NCI-H526 treated with DMSO at 0.1 percent for 48 hours (cell line): Measurements from ENCODE around the gene UGT1A3.

Experiments used
- DNase-seq: peaks from one replicate; lab custom pipeline; 2025; lab: John Stamatoyannopoulos, UW

Gene UGT1A3

DNA sequence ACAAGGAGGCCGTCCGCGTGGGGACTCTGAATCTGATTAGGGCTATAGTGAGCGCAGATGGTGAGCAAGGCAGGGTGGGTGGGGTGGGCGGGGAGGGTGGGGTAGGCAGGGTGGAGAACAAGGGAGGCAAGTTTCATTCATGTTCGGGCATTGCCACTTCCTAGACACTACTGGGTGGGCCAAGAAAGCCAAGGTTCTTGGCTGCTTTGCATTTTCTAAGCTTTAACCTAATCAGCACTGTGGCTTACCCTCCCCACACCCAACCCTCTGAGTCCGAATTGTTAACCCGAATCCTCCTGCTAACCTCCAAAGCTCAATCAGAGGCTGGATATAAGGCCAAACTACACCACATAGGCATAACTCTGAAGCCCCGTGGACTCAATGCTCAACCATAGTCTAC lies 67.4 kb downstream of the UGT1A3 start:
- DNase-seq, result no peak

DNA sequence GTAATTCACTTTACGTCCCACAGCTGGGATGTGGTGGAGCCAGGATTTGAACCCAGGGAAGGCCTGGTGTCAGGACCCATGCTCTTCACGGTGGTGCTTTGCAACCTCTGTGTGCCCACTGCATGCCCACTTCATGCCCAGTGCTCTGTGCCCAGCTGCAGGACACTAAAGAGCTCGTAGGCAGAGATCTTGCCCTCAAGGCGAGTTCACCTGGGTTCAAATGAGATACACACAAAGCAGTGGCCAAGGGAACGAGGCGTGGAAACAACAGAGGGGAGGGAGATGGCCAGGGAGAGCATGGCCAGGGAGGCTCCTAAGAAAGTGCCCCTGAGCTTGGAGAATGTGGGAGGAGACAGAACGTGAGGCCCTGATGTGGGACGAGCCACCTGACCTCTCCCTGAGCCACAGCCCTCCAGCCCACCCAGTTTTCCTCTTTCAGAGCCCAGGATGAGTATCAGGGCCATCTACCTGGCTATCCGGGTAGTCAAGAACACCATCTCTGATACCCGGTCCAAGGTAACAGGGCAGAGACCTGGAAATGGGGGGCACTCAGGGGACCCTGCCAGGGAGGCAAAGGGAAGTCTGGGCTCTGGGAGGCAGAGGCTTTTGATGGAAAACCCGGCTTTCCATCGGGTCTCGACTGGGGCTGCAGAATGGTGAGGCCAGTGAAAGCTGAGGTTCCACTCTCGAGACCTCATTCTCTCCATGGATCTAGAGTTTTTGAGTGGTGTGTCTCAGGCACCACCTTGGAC lies 69.7 kb downstream of the UGT1A3 start:
- DNase-seq, result no peak

DNA sequence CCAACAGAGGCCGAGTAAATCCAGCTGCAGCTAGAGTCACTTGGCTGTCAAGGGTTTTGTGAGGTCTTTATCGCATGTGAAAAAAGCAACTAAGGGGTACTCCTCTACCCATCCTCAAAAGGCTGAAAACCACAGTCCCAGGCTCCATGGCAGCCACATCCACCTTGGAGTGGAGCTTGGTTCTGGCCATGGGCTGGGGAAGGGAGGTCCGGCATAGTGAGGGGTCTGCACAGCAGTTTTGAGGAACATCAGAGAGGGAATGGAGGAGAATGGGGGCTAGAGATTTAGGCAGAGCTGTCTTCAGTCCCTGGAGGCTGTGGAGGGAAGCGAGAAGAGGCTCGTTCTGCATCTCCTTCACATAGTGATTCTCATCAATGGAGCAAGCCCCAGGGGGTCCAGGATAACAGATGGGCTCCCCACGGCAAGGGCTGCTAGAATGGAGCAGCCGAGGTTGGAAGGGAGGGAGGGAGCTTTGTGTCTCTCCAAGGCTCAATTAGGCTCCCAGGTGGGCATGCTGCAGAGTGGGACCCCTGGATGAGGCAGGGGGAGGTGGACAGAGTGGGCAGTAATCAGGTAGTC lies 70.3 kb downstream of the UGT1A3 start:
- no peak for DNase-seq

DNA sequence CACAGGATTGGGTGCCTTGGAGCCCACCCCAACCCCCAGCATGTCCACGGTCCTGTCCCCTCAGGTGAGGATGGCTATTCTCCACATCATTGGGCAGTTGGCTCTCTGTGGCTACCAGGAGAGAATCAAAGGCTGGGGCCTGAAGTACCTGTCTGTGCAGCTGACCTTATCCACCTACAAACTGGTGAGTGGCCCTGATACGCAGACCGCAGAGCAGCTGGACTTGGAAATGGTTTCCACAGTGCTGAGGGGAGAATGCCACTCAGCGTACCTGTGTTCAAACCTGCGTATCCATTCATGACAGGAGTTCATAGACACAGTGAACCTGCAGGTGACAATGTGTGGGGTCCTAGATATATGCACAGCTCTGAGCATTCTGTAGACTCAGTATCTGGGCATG lies 70.9 kb downstream of the UGT1A3 start:
- DNase-seq, result no peak

DNA sequence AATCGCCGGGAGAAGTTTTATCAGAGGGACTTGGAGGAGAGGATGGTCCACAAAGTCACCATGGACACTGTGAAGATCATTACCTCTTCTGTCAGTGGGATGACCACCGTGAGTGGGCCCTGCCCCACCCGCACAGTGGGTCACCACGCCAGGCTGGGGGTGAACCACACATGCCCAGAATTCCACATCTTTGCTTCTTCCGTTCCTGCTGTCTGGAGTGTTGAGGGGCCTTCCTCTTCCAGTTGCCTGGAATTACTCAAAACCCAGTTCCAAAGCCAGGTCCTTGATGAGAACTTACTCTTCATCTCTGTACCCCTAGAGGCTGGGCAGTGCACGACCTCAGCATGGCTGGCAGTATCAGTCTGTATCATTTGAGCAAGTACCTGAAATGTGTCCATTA lies 71.4 kb downstream of the UGT1A3 start:
- no peak for DNase-seq

DNA sequence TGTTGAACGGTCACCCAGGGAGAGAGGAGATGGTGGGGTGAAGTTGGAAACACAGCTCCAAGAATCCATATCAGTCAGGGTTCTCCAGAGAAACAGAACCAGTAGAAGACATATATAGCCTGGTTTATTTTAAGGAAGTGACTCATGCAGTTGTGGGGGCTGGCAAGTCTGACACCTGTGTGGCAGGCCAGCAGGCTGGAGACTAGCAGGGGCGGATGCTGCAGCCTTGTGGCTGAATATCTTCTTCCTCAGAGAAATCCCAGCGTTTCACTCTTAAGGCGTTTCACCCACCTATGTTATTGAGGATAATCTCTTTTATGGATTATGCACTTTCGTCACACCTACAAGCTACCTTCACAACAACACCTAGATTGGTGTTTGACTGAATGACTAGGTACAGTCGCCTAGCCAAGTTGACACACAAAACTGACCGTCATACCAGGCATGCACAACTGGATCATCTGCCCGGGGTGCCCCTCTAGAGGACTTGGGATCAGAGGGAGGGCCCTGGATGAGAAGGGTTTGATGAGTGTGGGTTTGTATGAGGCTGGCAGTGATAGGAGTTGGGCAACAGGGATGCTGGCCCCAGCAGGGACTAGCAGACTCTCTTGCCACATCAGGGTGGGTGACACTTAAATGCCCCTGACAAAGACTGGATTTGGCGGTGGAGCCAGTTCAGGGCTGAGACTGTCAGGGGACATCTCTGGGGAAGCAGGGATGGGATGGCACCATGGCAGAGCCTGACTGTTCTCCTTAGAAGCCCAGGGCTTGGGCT lies 72.7 kb downstream of the UGT1A3 start:
- no peak for DNase-seq

DNA sequence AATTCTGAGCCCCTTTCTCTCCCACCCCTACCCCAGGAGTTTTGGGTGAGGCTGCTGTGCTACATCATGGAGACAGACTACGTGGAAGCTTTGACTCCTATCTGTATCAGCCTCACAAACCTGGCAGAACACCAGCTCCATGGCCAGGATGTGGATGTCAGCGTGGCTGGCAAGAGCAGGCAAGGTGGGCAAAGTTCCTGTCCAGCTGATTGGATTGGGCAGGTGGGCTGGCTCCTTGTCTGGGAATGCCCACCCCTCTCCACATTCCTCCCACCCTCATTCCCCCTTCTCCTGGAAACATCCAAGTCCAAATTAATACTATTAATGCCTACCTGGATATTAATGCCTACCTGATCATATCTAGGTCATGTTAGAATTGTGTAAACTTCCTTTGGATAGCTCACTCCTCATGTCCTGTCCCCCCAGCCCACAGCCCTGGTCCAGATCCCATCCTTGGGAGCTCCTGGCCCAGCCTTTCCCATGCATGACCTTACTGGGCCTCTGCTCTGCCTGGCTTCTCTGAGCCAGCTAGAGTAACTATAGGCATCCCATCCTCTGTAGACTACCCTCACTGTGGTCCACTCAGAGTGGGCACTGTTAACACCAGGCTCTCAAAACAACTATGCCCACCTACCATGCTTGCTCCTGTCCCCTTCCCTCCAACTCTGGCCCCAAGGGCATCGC lies 73.4 kb downstream of the UGT1A3 start:
- DNase-seq, result no peak

DNA sequence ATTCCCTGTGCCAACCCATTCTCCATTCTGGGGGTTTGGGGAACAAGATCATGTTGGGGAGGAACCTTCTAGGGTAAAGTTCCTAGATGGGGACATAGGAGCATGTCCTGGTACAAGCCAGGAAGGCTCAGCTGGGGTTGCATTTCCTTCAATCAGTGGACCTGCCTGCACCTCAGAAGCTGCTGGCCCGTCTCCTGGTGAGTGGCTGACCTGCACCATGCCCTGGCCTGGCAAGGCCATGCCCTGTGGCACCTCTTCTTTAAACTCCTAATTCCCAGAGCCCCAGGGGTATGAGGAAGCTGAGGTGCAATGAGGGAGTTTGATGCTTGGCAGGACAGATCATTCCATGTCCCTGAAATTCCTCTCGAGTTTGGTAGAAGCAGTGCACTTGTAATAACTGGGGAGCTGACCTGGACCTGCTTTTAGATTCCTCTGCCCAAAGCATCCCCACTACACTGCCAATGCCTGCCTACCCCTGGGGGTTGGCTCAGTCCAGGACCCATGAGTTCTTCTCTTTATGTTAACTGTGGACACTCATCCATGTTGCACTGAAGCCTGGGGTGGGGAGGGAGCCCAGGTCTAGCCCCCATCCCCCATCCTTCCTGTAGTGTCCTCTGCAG lies 74.6 kb downstream of the UGT1A3 start:
- no peak for DNase-seq

DNA sequence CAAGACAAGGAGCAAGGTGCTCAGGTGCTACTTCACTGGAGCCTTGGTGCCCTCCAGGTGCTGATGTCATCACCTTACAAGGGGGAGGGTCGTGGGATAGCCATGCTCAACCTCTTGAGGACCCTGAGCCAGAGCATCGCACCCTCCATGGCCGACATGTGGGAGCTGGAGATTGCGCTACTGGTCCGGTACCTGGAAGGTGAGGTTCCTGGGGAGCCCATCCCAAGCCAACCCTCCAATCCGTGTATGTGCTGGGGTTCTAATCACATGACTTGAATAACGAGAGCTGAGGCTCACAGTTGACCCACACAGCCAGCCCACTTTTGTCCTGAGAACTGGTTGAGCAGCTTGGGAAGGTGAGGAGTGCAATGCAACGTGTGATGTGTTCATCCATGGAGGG lies 75.2 kb downstream of the UGT1A3 start:
- no peak for DNase-seq

DNA sequence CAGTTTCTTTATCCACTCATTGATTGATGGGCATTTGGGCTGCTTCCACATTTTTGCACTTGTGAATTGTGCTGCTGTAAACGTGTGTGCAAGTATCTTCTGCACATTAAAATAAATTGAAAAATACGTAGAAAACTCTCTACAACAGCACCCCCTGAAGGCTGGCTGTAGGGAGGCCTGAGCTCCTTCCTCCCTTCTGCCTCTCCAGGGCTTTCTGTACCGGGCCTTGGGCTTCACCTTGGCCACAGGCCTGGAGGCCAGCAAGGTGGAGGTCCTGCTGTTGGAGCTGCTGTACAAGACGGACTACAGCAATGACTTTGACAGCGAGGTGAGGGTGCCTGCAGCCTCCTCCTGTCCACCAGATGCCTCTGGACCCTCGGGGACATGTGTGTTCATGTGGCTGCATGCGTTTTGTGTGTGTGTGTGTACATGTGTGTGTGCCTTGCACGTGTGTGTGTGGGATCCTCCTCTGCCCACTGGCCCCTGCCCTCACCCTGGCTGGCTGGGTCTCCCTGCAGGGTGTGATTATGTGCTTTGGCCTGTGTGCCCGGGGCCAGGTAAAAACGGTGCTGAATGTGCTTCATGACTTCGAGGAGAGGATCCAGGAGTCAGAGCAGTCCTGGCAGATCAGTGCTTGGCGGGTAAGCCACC lies 78.5 kb downstream of the UGT1A3 start:
- DNase-seq, result no peak

DNA sequence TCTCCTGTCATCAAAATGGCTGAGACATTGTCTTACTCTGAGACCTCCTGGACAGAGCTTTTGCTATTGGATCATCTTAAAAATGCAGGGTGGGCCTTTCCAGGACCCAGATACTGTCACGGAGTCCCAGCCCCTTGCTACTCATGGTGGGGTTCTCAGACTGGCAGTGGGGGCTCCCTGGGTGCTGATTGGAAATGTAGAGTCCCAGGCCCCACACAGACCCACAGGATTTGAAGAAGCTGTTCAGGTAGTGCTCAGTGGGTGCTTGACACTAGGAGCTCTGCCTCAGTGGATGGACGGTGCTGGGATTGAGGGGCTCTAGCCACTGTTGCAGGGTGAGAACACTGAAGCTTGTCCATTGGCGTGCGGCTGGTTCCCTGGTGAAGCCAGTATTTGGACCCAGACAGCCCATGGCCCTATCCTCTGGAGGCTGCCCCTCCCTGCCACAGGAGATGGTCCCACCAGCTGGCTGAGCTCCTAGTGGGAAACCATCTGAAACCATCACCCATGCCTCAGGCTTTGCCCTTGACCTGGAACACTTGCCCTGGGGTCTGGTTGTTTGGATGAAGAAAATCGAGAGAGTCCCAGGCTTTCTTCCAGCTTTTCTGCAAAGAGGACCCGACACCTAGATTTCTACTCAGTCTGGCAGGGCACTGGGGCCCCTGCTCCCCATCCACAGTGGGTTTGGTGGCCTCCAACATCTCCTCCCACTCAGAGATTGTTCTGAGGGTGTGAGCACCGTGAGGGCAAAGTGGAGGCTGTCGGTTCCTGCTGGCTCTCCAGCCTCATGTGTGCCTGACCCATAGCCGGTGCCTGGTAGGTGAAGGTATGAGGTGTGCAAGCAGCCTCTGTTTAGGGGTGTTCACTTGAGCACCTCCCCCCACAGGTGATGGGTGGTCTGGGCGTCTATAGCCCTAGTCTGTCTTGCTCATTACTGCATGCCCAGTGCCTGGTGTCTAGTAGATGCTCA lies 79.4 kb downstream of the UGT1A3 start:
- DNase-seq, result no peak

DNA sequence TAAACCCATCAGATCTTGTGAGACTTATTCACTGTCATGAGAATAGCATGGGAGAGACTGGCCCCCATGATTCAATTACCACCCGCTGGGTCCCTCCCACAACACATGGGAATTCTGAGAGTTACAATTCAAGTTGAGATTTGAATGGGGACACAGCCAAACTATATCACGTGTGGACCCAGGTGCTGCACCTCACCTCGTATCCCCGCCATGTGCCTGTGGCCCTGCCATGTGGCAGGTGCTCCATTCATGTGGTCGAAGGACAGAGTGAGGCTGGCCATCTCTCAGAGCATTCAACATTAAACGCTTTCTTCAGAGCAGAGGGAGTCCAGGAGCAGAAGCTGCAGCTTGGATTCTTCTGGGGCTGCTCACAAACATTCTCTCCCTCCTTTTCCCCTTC lies 81.5 kb downstream of the UGT1A3 start:
- no peak for DNase-seq

DNA sequence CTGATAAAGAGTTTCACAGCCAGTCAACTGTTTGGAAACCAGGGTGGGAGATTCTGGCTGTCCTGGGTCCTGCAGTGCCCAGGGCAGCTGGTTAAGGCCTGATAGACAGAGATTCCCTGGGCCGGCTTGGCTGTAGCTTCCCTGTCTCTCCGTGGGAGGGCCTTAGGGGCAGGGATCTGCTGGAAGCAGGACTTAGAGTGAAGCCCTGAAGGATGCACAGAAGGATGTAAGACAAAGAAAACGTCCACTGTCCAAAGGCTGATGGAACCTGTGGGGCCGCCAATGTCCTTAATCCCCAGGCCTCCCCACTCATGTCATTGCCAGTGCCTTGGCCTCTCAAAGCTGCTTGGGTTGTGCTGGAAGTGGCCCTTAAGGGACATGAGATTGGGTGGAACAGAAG lies 82.2 kb downstream of the UGT1A3 start:
- no peak for DNase-seq

DNA sequence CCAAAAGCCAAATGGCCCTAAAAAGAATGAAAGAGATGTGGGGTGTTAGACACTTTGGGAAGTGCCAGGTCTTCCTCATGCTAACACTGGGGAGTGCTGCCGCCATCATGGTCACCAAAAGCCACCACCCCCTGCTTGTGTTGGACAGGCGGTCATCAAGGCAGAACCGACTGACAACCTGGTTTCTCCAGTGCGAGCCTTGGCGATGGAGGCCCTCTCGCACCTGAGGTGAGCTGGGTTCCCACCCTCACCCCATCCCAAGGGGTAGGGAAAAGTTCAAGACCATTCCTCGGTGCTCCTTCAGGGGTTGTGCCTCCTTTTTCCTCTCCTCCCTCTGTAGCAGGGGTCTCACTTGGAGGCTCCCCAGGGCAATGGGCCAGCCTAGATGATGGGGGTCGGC lies 82.9 kb downstream of the UGT1A3 start:
- DNase-seq, result no peak

DNA sequence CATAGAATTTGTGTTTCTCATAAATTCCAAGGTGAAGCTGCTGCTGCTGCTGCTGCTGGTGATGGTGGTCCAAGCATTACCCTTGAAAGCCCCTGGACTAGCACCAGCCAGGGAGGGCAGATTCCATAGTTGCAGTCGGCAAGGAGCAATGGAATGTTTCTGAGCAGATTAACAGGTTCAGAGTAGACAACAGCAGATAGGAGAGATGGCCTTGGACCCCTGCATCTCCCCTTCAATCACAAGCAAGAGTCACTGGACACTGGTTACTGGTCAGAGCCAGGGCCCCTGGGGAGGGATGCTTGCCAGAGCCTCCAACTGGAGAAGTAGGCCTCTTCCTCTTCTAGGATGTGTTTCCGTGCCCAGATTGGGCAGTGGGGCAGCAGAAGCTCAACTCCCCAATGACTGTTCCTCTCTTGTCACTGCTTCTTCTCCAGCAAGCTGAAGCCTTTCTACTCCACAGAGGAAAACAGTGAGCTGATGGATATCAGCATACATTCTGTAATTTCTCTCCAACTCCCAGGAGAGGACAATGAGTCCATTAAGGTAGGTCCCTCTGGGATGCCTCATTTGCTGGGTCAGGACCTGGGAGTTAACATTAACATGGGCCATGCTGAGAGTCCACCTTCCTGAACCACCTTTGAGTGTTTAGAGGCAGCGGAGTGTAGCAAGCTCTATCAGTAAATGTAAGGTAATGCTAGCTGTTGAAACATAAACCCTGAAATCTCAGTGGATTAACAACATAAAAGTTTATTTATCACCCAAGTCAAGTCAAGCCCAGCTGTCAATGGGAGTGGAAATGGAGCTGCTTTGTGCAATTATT lies 84.6 kb downstream of the UGT1A3 start:
- no peak for DNase-seq

DNA sequence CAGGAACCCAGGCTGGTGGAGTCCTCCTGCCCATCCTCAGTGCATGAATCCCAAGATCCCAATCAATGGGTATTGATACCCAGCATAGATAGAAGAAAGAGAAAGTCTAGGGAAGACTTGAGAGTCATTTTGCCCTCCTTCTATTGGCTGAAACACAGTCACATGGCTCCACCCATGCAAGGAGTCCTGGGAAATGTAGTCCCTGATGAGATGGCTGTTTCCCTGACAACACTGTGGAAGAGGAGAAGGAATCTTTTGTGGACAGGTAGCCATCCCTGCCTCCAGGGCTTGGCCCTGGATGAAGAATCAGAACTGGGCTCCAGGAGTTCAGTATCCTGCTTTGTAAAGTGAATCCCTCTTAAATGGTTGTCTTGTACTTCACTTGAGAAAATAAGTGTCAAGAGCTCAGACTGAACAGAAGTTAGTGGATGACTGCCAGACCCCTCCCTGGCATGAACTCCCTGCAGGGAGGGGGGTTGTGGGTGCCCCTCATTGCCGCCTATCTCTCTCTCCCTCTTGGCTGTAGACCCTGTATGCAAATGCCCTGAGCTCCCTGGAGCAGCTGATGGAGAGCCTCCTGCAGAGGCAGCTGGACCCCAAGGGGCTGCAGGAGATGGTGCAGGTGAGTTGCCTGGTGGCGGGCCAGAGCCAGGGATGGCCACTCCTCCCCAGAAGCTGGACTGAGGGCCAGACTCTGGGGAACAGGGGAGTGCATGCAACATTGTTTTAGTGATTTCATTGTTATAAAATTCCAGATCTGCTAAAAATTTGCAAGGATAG lies 85.4 kb downstream of the UGT1A3 start:
- no peak for DNase-seq

DNA sequence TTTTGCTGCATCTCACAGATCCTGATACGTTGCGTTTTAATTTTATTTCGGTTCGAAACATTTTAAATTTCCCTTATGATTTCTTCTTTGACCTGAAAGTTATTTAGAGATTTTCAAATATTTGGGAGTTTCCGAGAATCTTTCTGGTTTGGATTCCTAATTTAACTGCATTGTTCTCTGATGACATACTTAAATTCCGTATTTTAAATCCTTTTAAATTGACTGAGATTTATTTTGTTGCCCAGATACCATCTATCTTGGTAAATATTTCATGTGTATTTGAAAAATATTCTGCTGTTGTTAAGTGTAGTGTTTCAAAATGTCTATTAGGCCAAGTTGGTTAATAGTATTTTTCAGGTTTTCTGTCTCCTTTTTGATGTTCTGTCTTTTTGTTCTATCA lies 87.0 kb downstream of the UGT1A3 start:
- DNase-seq, result no peak

DNA sequence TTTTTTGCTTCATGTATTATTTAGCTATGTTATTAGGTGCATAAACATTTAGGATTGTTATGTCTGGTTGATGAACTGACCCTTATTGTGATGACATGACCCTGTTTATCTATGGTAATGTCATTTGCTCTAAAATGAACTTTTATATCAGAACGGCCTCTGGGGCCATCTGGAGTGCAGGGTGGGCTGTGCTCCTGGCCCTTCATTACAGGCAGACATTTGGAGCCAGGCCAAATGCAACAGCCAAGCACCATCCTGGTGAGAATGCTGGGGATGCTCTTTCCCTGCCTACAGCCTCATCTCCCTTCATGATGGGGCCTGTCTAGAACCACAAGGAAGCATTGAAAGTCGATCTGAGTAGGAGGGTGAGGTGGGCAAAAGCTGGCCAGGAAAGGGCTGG lies 87.5 kb downstream of the UGT1A3 start:
- no peak for DNase-seq

DNA sequence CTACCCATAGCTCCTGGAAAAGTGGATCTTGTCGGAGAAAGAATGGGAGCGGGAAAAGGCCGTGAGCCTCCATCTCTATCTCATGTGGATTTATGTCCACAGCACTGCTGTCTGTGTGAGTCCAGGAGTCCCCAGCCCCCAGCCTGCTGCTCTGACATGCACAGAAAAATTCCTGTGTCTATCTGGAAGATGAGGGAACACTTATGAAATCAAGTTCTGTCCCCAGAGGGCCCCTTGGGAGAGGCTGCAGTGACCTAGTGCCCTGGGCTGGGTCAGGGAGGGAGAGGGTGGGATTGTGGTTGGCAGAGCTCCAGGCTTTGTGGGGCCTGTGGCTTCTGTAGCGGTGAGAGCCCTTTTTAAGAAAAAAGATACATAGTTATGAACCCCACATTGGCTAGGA lies 87.9 kb downstream of the UGT1A3 start:
- no peak for DNase-seq
